IMR-90 (cell line): ENCODE measurements around the gene NCOR1. TPM values are rescaled to one million over a fixed set of nuclear protein-coding genes. Genes with fewer than 3 reads are reported as not detected.
"Not testable (repeated sequence)": the region's sequence is repeated elsewhere in the genome, so short reads cannot be mapped to it uniquely, and the experiment has no call there.

Source experiments
- ATAC-seq: fragments of 200-7000 bp; cut with Tn5 transposase; 2 replicates; pipeline ENCODE4 v1.9.1; 2020; ENCODE audit warnings: low read depth, mild to moderate bottlenecking, moderate library complexity
- BruUV-seq: library from RNA; stranded (reverse); fragments of 400-500 nt; replicated peaks from 2 replicates; lab custom pipeline; 2021; lab: Mats Ljungman, UMichigan
- CTCF ChIA-PET: fragments of 300-600 bp; formaldehyde crosslinking; extraction: SDS; loops from one replicate; lab custom pipeline; 2021; ENCODE audit warnings: antibody characterized with exemption; lab: Yijun Ruan, JAX
- POLR2A ChIA-PET: fragments of 300-600 bp; sonication (Branson Sonifier 250); formaldehyde crosslinking; loops from one replicate; lab custom pipeline; 2022; ENCODE audit warnings: antibody characterized with exemption; ENCODE audit not compliant: unreplicated experiment; lab: Charles Lee
- DNase-seq: peaks from one replicate; pipeline ENCODE4 v3.0.0; 2013
- H2AFZ ChIP-seq: replicated peaks from 2 replicates; pipeline ENCODE3; 2013; ENCODE audit warnings: low read length, mild to moderate bottlenecking; ENCODE audit not compliant: poor library complexity
- H2AK5ac ChIP-seq: 2 replicates; pipeline ENCODE4 v1.6.1; 2013; ENCODE audit warnings: low read depth, low read length, inconsistent platforms
- H2AK9ac ChIP-seq: replicated peaks from 2 replicates; pipeline ENCODE3; 2013; ENCODE audit warnings: mild to moderate bottlenecking, low read depth, low read length, moderate library complexity; ENCODE audit not compliant: poor library complexity
- H2BK120ac ChIP-seq: 2 replicates; pipeline ENCODE4 v1.6.1; 2013; ENCODE audit warnings: low read depth, low read length, inconsistent platforms
- H2BK15ac ChIP-seq: 3 replicates; pipeline ENCODE4 v1.6.1; 2013; ENCODE audit warnings: low read depth, low read length, inconsistent platforms
- H2BK20ac ChIP-seq: 2 replicates; pipeline ENCODE4 v1.6.1; 2013; ENCODE audit warnings: low read depth, mild to moderate bottlenecking, inconsistent platforms, low read length, moderate library complexity
- H2BK5ac ChIP-seq: 2 replicates; pipeline ENCODE4 v1.6.1; 2013; ENCODE audit warnings: mild to moderate bottlenecking, low read depth, low read length, inconsistent platforms; ENCODE audit not compliant: poor library complexity, severe bottlenecking
- H3K14ac ChIP-seq: replicated peaks from 2 replicates; pipeline ENCODE4 v1.6.1; 2013; ENCODE audit warnings: low read depth, low read length, inconsistent platforms
- H3K18ac ChIP-seq: 2 replicates; pipeline ENCODE4 v1.6.1; 2013; ENCODE audit warnings: low read depth, low read length, control low read depth
- H3K23ac ChIP-seq: 2 replicates; pipeline ENCODE4 v1.6.1; 2013; ENCODE audit warnings: low read depth, low read length, inconsistent platforms
- H3K27ac ChIP-seq: 2 replicates; pipeline ENCODE4 v1.5.1; 2013; ENCODE audit warnings: mild to moderate bottlenecking, control low read depth, low read length; ENCODE audit not compliant: insufficient read depth
- H3K27me3 ChIP-seq: 2 replicates; pipeline ENCODE4 v1.6.1; 2013; ENCODE audit warnings: low read length; ENCODE audit not compliant: control insufficient read depth, insufficient read depth
- H3K36me3 ChIP-seq: 2 replicates; pipeline ENCODE4 v1.6.1; 2013; ENCODE audit warnings: low read length, mixed read lengths; ENCODE audit not compliant: control insufficient read depth, insufficient read depth
- H3K4ac ChIP-seq: 2 replicates; pipeline ENCODE4 v1.6.1; 2013; ENCODE audit warnings: low read depth, low read length, inconsistent platforms
- H3K4me1 ChIP-seq: 2 replicates; pipeline ENCODE4 v1.6.1; 2013; ENCODE audit warnings: low read length, mixed read lengths; ENCODE audit not compliant: control insufficient read depth, insufficient read depth
- H3K4me2 ChIP-seq: 2 replicates; pipeline ENCODE4 v1.6.1; 2013; ENCODE audit warnings: low read depth, mild to moderate bottlenecking, control low read depth, low read length, moderate library complexity
- H3K4me3 ChIP-seq: 2 replicates; pipeline ENCODE4 v1.5.1; 2013; ENCODE audit warnings: low read depth, mild to moderate bottlenecking, control low read depth, low read length, moderate library complexity; ENCODE audit not compliant: insufficient read depth
- H3K56ac ChIP-seq: 2 replicates; pipeline ENCODE4 v1.6.1; 2013; ENCODE audit warnings: low read length, inconsistent platforms; ENCODE audit not compliant: insufficient read depth; ENCODE audit errors: extremely low read depth
- H3K79me1 ChIP-seq, 2 experiments: 2 replicates each; pipeline ENCODE4 v1.6.1; 2013; ENCODE audit warnings: low read length in 2 of 2, inconsistent platforms in 1 of 2, low read depth in 1 of 2
- H3K9ac ChIP-seq: 2 replicates; pipeline ENCODE4 v1.6.1; 2013; ENCODE audit warnings: low read depth, low read length, control low read depth
- H3K9me1 ChIP-seq: 2 replicates; pipeline ENCODE4 v1.6.1; 2013; ENCODE audit warnings: low read length, inconsistent platforms; ENCODE audit not compliant: insufficient read depth
- H3K9me3 ChIP-seq: 2 replicates; pipeline ENCODE4 v1.6.1; 2013; ENCODE audit warnings: low read length; ENCODE audit not compliant: control insufficient read depth, insufficient read depth
- H4K20me1 ChIP-seq: 2 replicates; pipeline ENCODE4 v1.6.1; 2013; ENCODE audit warnings: low read length, inconsistent platforms; ENCODE audit not compliant: insufficient read depth
- H4K5ac ChIP-seq: 2 replicates; pipeline ENCODE4 v1.6.1; 2013; ENCODE audit warnings: mild to moderate bottlenecking, low read depth, low read length, control low read depth
- H4K8ac ChIP-seq, 2 experiments: 2 replicates each; pipeline ENCODE4 v1.6.1; 2013; ENCODE audit warnings: low read depth in 2 of 2, low read length in 2 of 2, control low read depth in 1 of 2, inconsistent platforms in 1 of 2
- H4K91ac ChIP-seq: 2 replicates; pipeline ENCODE4 v1.6.1; 2013; ENCODE audit warnings: low read depth, low read length, inconsistent platforms; ENCODE audit not compliant: insufficient read depth
- CTCF ChIP-seq: conservative IDR thresholded peaks from 2 replicates; pipeline ENCODE4 v1.5.1; 2012; ENCODE audit warnings: mild to moderate bottlenecking, low read depth, low read length, improper control_type of control experiment
- NFE2L2 ChIP-seq: fragments of 150-350 bp; IDR thresholded peaks from 2 replicates; pipeline ENCODE4 v1.6.1; 2016; ENCODE audit warnings: low read depth, mild to moderate bottlenecking, low read length
- WGBS, 2 experiments: methylation state at CpG; one replicate each; pipeline versions ENCODE4 v1.1.5 to v1.1.7; 2013; ENCODE audit warnings: missing lambda C conversion rate in 2 of 2; ENCODE audit not compliant: insufficient read length in 1 of 2; ENCODE audit errors: extremely low coverage in 2 of 2; 5-methylcytosine and 5-hydroxymethylcytosine counted together
- dilution Hi-C: fragments of 300-500 bp; cut with HindIII; formaldehyde crosslinking; loops from one replicate; pipeline ENCODE4 v1.14.3; 2018; ENCODE audit warnings: low sequenced_read_pairs; ENCODE audit not compliant: unreplicated experiment
- in situ Hi-C: fragments of 300-500 bp; cut with MboI; formaldehyde crosslinking; loops from 3 replicates; pipeline ENCODE4 v1.14.3; 2019; ENCODE audit warnings: low sequenced_read_pairs, inconsistent platforms, mixed read lengths
- intact Hi-C: fragments of 100-400 bp; cut with micrococcal nuclease; formaldehyde crosslinking; loops from 2 replicates; pipeline ENCODE4 v1.10.0; 2022
- polyA plus RNA-seq, 3 experiments: library from polyadenylated mRNA; depleted of rRNA; stranded (reverse); fragments of >200 nt; gene quantifications; 2 replicates each; pipeline ENCODE4 v1.2.3, GENCODE V29; 2012; ENCODE audit warnings: low replicate concordance in 1 of 3
- total RNA-seq: library from RNA; depleted of rRNA; stranded (reverse); fragments of >200 nt; gene quantifications from 2 replicates; pipeline ENCODE4 v1.2.3, GENCODE V29; 2012

NCOR1 gene
- total and polyA plus RNA-seq, 2 of the 4 experiments (the other 2 are of a cell fraction) = 54.5 to 80.3 TPM

GRCh38 chr17:16211590-16211989 lies 3.7 kb downstream of the NCOR1 start:
- intact Hi-C loops (no loop called here), in situ Hi-C loops (no loop called here), dilution Hi-C loops (no loop called here)
- Histone ChIP-seq H3K4me3 (no peak overlapping the region), H3K4me1 (peaks cover 6% of the 10 kb centered on the region), H3K27me3 (no peaks in the 10 kb centered on the region), H2BK20ac (no peak overlapping the region), H3K36me3 (0 out of 2 replicates have a peak, but pooled peaks cover 1% of the 10 kb centered on the region), H3K14ac (no peak overlapping the region), H3K4me2 (no peak overlapping the region), H2BK5ac (no peak overlapping the region), H3K4ac (no peak overlapping the region), H3K27ac (no peak overlapping the region), H2AFZ (no peak overlapping the region), H3K79me1 (peaks cover 5 to 28% of the 10 kb centered on the region in 2 experiments; a peak in 3 of 4 replicates), H2BK15ac (no peak overlapping the region), H3K9me3 (no peaks in the 10 kb centered on the region), H3K23ac (no peak overlapping the region), H2AK9ac (no peak overlapping the region), H4K20me1 (peaks cover 59% of the 10 kb centered on the region), H3K9me1 (peaks cover 6% of the 10 kb centered on the region; the same call in 1 of the 2 replicates), H3K18ac (no peak overlapping the region), H4K8ac (no peak overlapping the region), H4K5ac (no peak overlapping the region), H2BK120ac (no peak overlapping the region), H4K91ac (no peak overlapping the region), H2AK5ac (no peak overlapping the region), H3K9ac (no peak overlapping the region), H3K56ac (no peak overlapping the region)
- no TSS peak for BruUV-seq
- ATAC-seq (no peak), DNase-seq (no peak)
- ChIA-PET CTCF (interaction anchor here (0.9 kb wide), 1 partner anchor 152 kb away, joined by 4 read pairs; no protein-coding TSS in a partner anchor), POLR2A (no interaction called here)
- TF ChIP-seq NFE2L2 (no peak), CTCF (no peak)
- whole genome bisulfite sequencing, 2 experiments = no CpG with 5 or more reads among the region's 3 CpGs

- in situ Hi-C loops, H2BK5ac ChIP-seq, H3K27ac ChIP-seq, H3K27me3 ChIP-seq, H3K4me3 ChIP-seq, ATAC-seq, intact Hi-C loops, BruUV-seq, H4K91ac ChIP-seq, H2BK120ac ChIP-seq, H3K36me3 ChIP-seq, H3K9ac ChIP-seq, POLR2A ChIA-PET, DNase-seq, H3K4me2 ChIP-seq, dilution Hi-C loops, H3K4me1 ChIP-seq, H2BK20ac ChIP-seq, H3K14ac ChIP-seq, H3K9me3 ChIP-seq, H3K18ac ChIP-seq, H3K9me1 ChIP-seq, H2BK15ac ChIP-seq, H3K23ac ChIP-seq, H2AFZ ChIP-seq, H2AK9ac ChIP-seq, CTCF ChIA-PET, H3K56ac ChIP-seq, H3K4ac ChIP-seq, H2AK5ac ChIP-seq, H4K5ac ChIP-seq, H4K8ac ChIP-seq: not testable (repeated sequence)
- WGBS, 2 experiments = no CpG with 5 or more reads among the region's 6 CpGs
- Histone ChIP-seq H4K20me1 (peaks cover 65% of the 10 kb centered on the region), H3K79me1 (peaks cover 0 to 28% of the 10 kb centered on the region in 2 experiments; a peak in 3 of 4 replicates)
Measured at GRCh38 chr17:16204763-16205162, 10.6 kb downstream of the NCOR1 start.
